Natural killer cell treated with Interleukin-12 subunit alpha and Interleukin-12 subunit beta and Interleukin-15 and Interleukin-18, amount 100 ng/mL, for 72 hours (primary cell): ENCODE measurements around the gene NUP160. TPM values are rescaled to one million over a fixed set of nuclear protein-coding genes. Genes with fewer than 3 reads are reported as not detected.
"Not testable (repeated sequence)": the region's sequence is repeated elsewhere in the genome, so short reads cannot be mapped to it uniquely, and the experiment has no call there.

Source experiments
- ATAC-seq, 2 donors: fragments of 150-1000 bp; cut with Tn5 transposase in 1 of 2; sonication (Bioruptor Pico), chemical (Tn5 transposase) in 1 of 2; 2 replicates each; pipeline ENCODE4 v1.10.0; 2021
- DNase-seq: peaks from one replicate; pipeline ENCODE4 v3.0.0; 2022; ENCODE audit warnings: low spot score
- H3K27ac Mint-ChIP-seq, 2 donors: 1 replicate in 1 of 2; 2 replicates in 1 of 2; pipeline ENCODE4 v1.8.0; 2022; ENCODE audit warnings: mixed read lengths in 2 of 2, mild to moderate bottlenecking in 1 of 2, moderate library complexity in 1 of 2
- H3K27me3 Mint-ChIP-seq, 2 donors: 1 replicate in 1 of 2; 2 replicates in 1 of 2; pipeline ENCODE4 v1.8.0; 2022; ENCODE audit warnings: mixed read lengths in 2 of 2
- H3K36me3 Mint-ChIP-seq: one replicate; pipeline ENCODE4 v1.8.0; 2022; ENCODE audit warnings: mixed read lengths
- H3K4me1 Mint-ChIP-seq, 2 donors: 1 replicate in 1 of 2; 2 replicates in 1 of 2; pipeline ENCODE4 v1.8.0; 2022; ENCODE audit warnings: low read depth in 2 of 2, mixed read lengths in 2 of 2, mild to moderate bottlenecking in 1 of 2
- H3K4me3 Mint-ChIP-seq: one replicate; pipeline ENCODE4 v1.8.0; 2022; ENCODE audit warnings: mixed read lengths
- H3K9me3 Mint-ChIP-seq: 2 replicates; pipeline ENCODE4 v1.8.0; 2022; ENCODE audit warnings: mixed read lengths
- total RNA-seq, 2 donors: library from RNA; stranded (reverse); gene quantifications; one replicate each; pipeline ENCODE4 v1.2.3, GENCODE V29; 2022

NUP160 gene
- total RNA-seq, 2 donors from 2014 or later = 48.0 to 78.0 TPM

DNA sequence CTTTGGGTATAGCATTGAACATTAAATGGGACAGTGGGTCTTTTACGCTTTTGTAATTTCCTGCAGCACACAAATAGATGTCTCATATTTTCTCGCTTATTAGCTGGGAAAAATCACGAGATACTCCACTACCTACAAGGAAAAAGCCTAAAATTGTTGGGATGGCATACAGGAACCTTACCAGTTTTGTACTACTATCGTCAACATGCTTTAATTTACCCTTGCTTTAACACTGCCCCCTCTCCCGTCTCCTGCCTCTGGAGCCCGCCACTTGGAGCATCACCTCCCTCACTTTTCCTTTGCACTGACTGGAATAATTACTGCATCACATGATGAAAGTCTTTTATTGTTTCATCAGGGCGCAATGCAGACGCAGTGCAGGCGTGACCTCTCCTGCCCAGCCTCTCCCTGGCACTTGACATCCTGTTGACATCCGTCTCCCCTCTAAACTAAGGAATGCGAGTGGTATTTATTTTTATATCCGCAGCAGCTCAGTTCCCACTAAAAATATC lies 80.0 kb downstream of the NUP160 start:
- Mint-ChIP-seq H3K4me1 (peaks cover 14 to 21% of the 10 kb centered on the region in 2 donors), H3K27ac (peak overlapping the region; percentile 100), H3K9me3 (no peaks in the 10 kb centered on the region), H3K36me3 (peaks cover 13% of the 10 kb centered on the region), H3K4me3 (peak overlapping the region; percentile 90), H3K27me3 (no peaks in the 10 kb centered on the region)
- DNase-seq = no peak
- no peak for ATAC-seq

DNA sequence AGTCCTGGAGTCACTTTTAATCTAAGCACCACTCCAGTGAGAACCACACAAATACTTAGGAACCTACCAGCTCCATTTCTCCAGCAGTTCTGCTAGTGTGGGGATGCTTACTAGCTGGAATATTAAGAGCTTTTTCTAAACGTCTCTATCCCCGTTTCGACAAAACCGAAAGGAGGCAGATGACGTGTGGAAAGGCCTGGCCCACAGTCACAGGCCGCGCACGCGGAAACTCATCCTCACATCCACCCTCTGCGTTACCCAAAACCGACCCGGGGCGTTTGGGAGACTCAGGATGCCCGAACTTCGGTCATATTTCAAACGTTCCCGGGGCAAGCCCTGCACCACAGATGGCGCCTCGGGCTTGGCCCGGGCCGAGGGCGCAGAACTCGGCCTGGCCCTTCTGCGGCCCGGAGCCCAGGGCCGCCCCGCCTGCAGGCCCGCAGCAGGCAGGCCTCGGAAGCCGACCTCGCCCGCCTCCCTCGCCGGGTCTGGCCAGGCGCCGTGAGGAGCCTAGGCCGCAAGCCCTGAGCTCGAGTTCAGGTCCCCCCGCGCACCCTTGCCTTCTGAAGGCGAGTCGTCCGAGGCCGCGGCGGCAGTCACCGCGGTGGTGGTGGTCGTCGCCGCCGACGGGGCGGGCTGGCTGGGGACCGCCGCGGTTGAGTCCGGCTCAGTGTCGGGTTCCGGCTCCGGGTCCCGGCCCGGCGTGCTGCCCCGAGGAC lies 81.5 kb downstream of the NUP160 start:
- Mint-ChIP-seq H3K4me3 (peak overlapping the region; percentile 94), H3K27ac (peak overlapping the region; percentile 99 to 100), H3K36me3 (peaks cover 13% of the 10 kb centered on the region), H3K4me1 (peaks cover 14 to 21% of the 10 kb centered on the region in 2 donors), H3K27me3 (no peaks in the 10 kb centered on the region), H3K9me3 (no peaks in the 10 kb centered on the region)
- ATAC-seq (peak; percentile 67 to 68), DNase-seq (peak; percentile 81)

DNA sequence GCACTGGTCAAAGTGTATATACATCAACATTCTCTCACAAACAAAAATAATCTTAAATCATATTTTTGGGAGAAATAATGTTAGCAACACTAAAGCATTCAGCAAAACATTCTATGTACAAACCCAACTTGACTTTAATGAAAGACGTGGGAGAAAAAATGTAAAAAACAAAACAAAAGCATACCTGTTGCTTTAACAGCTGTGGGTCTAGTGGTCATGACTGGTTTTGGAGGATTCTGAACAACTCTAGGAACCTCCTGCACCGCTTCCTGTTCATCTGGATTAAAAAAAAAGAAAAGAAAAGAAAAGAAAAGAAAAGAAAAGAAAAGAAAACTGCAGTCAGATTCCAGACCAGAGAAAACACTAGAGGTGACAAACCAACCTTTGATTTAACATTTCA lies 83.1 kb downstream of the NUP160 start:
- Mint-ChIP-seq H3K9me3 (no peaks in the 10 kb centered on the region), H3K4me1 (peaks cover 14 to 21% of the 10 kb centered on the region in 2 donors), H3K4me3 (peak overlapping the region; percentile 94), H3K27ac (peak overlapping the region; percentile 99 to 100), H3K27me3 (no peaks in the 10 kb centered on the region), H3K36me3 (peaks cover 13% of the 10 kb centered on the region)
- DNase-seq (no peak), ATAC-seq (no peak)

- DNase-seq, H3K27me3 Mint-ChIP-seq, H3K36me3 Mint-ChIP-seq, H3K4me1 Mint-ChIP-seq, H3K9me3 Mint-ChIP-seq, ATAC-seq, H3K27ac Mint-ChIP-seq, H3K4me3 Mint-ChIP-seq: not testable (repeated sequence)
These were observed 88.9 kb downstream of the NUP160 start for GRCh38 chr11:47759291-47759690.

GRCh38 chr11:47756208-47756607 lies 91.9 kb downstream of the NUP160 start:
- Mint-ChIP-seq H3K9me3 (no peaks in the 10 kb centered on the region), H3K27ac (no peak overlapping the region), H3K4me1 (peaks cover 0 to 10% of the 10 kb centered on the region in 2 donors), H3K4me3 (no peak overlapping the region), H3K27me3 (no peaks in the 10 kb centered on the region), H3K36me3 (peaks cover 15% of the 10 kb centered on the region)
- DNase-seq (no peak), ATAC-seq (no peak)

- H3K4me1 Mint-ChIP-seq = peaks cover 0 to 12% of the 10 kb centered on the region in 2 donors
- no peaks in the 10 kb centered on the region for H3K9me3 Mint-ChIP-seq
- DNase-seq (no peak), ATAC-seq (no peak)
- H3K27ac Mint-ChIP-seq = no peak overlapping the region
- H3K4me3 Mint-ChIP-seq = no peak overlapping the region
- H3K27me3 Mint-ChIP-seq = no peaks in the 10 kb centered on the region
- H3K36me3 Mint-ChIP-seq = peaks cover 21% of the 10 kb centered on the region
These were observed 97.4 kb downstream of the NUP160 start for GRCh38 chr11:47750725-47751124.

DNA sequence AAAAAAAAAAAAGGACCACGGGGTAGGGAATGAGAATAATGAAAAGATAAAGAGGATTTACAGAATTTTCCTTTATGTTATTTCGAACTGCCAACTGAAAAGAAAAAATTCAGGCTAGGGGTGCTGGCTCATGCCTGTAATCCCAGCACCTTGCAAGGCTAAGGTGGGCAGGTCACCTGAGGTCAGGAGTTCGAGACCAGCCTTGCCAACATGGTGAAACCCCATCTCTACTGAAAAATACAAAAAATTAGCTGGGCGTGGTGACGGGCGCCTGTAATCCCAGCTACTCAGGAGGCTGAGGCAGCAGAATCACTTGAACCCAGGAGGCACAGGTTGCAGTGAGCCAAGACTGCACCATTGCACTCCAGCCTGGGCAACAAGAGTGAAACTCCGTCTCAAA lies 105.7 kb downstream of the NUP160 start:
- H3K36me3 Mint-ChIP-seq = peaks cover 12% of the 10 kb centered on the region
- H3K27me3 Mint-ChIP-seq, ATAC-seq, H3K4me3 Mint-ChIP-seq, DNase-seq, H3K27ac Mint-ChIP-seq, H3K4me1 Mint-ChIP-seq, H3K9me3 Mint-ChIP-seq: not testable (repeated sequence)

- H3K4me1 Mint-ChIP-seq, H3K9me3 Mint-ChIP-seq, H3K27ac Mint-ChIP-seq, H3K4me3 Mint-ChIP-seq, ATAC-seq, H3K36me3 Mint-ChIP-seq, DNase-seq, H3K27me3 Mint-ChIP-seq: not testable (repeated sequence)
These were observed 110.3 kb downstream of the NUP160 start for GRCh38 chr11:47737817-47738216.

GRCh38 chr11:47732271-47732670 lies 115.9 kb downstream of the NUP160 start:
- ATAC-seq (no peak), DNase-seq (no peak)
- Mint-ChIP-seq H3K4me3 (no peak overlapping the region), H3K27ac (no peak overlapping the region), H3K4me1 (peaks cover 4 to 5% of the 10 kb centered on the region in 2 donors), H3K9me3 (no peaks in the 10 kb centered on the region), H3K36me3 (peaks cover 30% of the 10 kb centered on the region), H3K27me3 (no peaks in the 10 kb centered on the region)

DNA sequence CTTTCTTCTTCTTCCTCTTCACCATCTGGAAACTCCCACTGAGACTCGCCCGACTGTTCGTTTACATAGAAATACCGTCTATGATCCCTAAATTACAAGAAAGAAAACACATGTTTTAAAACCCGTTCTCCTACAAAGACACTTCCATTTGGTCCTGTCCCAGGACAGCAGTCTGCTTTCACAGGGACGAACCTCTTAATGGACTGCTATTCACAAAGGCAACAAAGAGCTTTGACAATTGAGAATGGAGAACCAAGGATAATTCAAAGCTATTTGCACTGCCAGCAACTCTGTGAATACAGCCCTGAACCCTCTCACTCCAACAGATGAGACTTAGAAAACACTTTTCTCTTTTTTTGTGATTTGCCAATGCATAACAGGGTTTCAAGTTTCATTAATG lies 116.7 kb downstream of the NUP160 start:
- H3K27ac Mint-ChIP-seq = no peak overlapping the region
- H3K27me3 Mint-ChIP-seq = no peaks in the 10 kb centered on the region
- no peaks in the 10 kb centered on the region for H3K9me3 Mint-ChIP-seq
- DNase-seq (no peak), ATAC-seq (no peak)
- peaks cover 3 to 4% of the 10 kb centered on the region in 2 donors for H3K4me1 Mint-ChIP-seq
- H3K36me3 Mint-ChIP-seq = peaks cover 23% of the 10 kb centered on the region
- H3K4me3 Mint-ChIP-seq = no peak overlapping the region

Other genes starting within 250 kb of the NUP160 start
- 100 to 1,000 TPM; 102 to 124 TPM for gene MTCH2, start 205.8 kb downstream of the NUP160 start, total RNA-seq
- 1 to 10 TPM; 2.4 to 2.7 TPM for gene AGBL2, start 133.0 kb downstream of the NUP160 start, total RNA-seq
- gene FNBP4, start 81.0 kb downstream of the NUP160 start, total RNA-seq = 100 to 1,000 TPM; 137 to 246 TPM
- gene PTPRJ, start 132.2 kb upstream of the NUP160 start, total RNA-seq = 10 to 100 TPM; 60.7 to 83.3 TPM